Measurements from ENCODE around the gene RELL2. TPM values are rescaled to one million over a fixed set of nuclear protein-coding genes. Genes with fewer than 3 reads are reported as not detected.
"Not testable (repeated sequence)": the region's sequence is repeated elsewhere in the genome, so short reads cannot be mapped to it uniquely, and the experiment has no call there.

Gene RELL2
- total RNA-seq, 2 experiments from 2014 or later = 31.4 to 35.6 TPM

DNA sequence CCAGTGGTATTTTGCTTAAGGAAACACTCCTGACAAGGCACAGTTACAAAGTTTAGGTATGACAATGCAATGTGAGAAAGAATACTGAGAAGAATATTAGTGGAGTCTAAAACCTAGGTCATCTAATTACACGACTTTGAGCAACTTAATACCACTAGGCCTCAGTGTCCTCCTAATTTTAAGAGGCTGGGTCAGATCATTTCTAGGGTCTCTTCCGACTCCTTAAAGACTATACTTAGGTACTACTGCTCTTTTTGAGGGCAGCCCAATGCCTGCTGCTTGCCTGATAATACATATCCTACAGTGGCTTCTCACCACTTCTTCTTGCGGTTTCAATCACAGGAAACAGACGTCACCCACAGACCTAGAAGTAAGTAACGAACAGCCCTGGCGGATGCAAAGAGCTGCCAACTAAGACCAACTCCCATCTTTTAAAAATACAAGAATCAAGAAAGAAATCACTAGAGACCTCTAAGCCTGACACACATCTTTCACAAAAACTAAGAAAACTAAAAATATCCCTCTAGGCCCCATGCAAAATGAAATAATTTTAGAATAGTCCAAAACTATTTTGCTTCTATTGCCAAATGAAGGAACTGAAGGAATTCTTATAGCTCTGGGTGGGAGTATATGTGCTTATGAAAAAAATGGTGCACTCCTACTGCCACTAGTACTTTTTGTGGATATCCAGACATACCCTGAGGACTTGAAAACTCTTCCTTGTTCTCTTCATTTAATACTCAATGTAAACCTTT is 31.1 kb upstream of the RELL2 start:
- DNase-seq (peak; percentile 88), ATAC-seq (peak; percentile 93)
- H3K36me3 Mint-ChIP-seq (ENCODE audit: low read depth) = peaks cover 18% of the 10 kb centered on the region
- H3K9me3 Mint-ChIP-seq = no peaks in the 10 kb centered on the region
- intact Hi-C loops (cut with micrococcal nuclease) = loop anchor here (2.0 kb wide), 1 partner anchor 13 kb away; the partner anchor contains the start of gene DIAPH1
- H3K4me1 Mint-ChIP-seq (ENCODE audit: low read depth) = peaks cover 80% of the 10 kb centered on the region
- H3K4me3 Mint-ChIP-seq = peak overlapping the region; percentile 62
- TF ChIP-seq, protein P1, sequence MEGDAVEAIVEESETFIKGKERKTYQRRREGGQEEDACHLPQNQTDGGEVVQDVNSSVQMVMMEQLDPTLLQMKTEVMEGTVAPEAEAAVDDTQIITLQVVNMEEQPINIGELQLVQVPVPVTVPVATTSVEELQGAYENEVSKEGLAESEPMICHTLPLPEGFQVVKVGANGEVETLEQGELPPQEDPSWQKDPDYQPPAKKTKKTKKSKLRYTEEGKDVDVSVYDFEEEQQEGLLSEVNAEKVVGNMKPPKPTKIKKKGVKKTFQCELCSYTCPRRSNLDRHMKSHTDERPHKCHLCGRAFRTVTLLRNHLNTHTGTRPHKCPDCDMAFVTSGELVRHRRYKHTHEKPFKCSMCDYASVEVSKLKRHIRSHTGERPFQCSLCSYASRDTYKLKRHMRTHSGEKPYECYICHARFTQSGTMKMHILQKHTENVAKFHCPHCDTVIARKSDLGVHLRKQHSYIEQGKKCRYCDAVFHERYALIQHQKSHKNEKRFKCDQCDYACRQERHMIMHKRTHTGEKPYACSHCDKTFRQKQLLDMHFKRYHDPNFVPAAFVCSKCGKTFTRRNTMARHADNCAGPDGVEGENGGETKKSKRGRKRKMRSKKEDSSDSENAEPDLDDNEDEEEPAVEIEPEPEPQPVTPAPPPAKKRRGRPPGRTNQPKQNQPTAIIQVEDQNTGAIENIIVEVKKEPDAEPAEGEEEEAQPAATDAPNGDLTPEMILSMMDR (IDR thresholded peaks at IDR 0.05) = no peak
- H3K27ac Mint-ChIP-seq = peak overlapping the region; percentile 94
- CTCF ChIA-PET = interaction anchor here (1.1 to 9.6 kb wide), 4 partner anchors 12 to 31 kb away, joined by 3 to 132 read pairs (median 26); partner anchors contain the start of genes DIAPH1, HDAC3 and RELL2
- POLR2A ChIA-PET = interaction anchor here (0.7 to 0.9 kb wide), 3 partner anchors 13 to 63 kb away, joined by 3 to 9 read pairs (median 3); partner anchors contain the start of genes DIAPH1 and RELL2
- no peaks in the 10 kb centered on the region for H3K27me3 Mint-ChIP-seq

DNA sequence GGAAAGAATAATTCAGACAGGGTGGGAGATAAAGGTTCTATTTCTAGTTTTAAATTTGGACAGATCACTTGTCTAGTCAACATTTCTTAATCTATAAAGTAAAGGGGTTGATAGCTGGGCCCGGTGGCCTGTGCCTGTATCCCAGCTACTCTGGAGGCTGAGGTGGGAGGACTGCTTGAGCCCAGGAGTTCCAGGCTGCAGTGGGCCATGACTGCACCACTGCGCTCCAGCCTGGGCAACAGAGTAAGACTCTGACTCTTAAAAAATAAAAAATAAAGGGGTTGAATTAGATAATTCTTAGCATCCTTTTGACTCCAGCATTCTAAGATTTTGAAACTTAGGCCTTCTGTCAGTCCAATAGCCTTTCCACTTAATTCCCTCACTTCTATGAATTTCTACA is 28.8 kb upstream of the RELL2 start:
- CTCF ChIA-PET = interaction anchor here (2.1 to 9.6 kb wide), 3 partner anchors 10 to 41 kb away, joined by 6 to 132 read pairs (median 48); partner anchors contain the start of gene DIAPH1
- ATAC-seq = no peak
- Mint-ChIP-seq H3K4me3 (no peak overlapping the region), H3K4me1 (ENCODE audit: low read depth) (peaks cover 82% of the 10 kb centered on the region), H3K36me3 (ENCODE audit: low read depth) (peaks cover 27% of the 10 kb centered on the region), H3K9me3 (no peaks in the 10 kb centered on the region), H3K27ac (peak overlapping the region; percentile 94), H3K27me3 (no peaks in the 10 kb centered on the region)
- POLR2A ChIA-PET = interaction anchor here (0.6 to 3.3 kb wide), 5 partner anchors 8 to 12 kb away, joined by 3 to 9 read pairs (median 4); partner anchors contain the start of gene DIAPH1
- no peak for DNase-seq
- intact Hi-C loops (cut with micrococcal nuclease) = no loop called here
- TF ChIP-seq, protein P1 (IDR thresholded peaks at IDR 0.05) = no peak

DNA sequence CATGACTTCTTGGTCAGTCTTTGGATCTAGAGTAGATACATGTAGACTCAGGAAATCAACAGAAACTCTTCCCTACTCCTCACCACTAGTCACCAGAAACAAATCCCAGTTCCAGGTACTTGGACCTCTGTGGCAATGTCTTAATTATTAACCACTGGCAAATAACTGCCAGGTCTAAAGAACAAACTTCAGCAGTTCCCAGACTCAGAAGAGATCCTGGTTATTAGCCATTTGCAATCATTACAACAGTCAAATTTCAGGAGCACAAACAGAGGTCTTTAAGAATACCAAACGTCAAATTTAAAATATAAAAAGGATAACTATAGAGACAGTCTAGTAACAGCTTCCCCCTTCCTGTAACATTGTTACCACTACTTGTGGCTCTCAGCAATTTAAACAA is 28.2 kb upstream of the RELL2 start:
- DNase-seq (no peak), ATAC-seq (no peak)
- Mint-ChIP-seq H3K9me3 (no peaks in the 10 kb centered on the region), H3K4me3 (no peak overlapping the region), H3K27me3 (no peaks in the 10 kb centered on the region), H3K27ac (peak overlapping the region; percentile 94), H3K36me3 (ENCODE audit: low read depth) (peaks cover 30% of the 10 kb centered on the region), H3K4me1 (ENCODE audit: low read depth) (peaks cover 83% of the 10 kb centered on the region)
- ChIA-PET CTCF (interaction anchor here (0.9 to 9.6 kb wide), 4 partner anchors 9 to 45 kb away, joined by 4 to 132 read pairs (median 27); partner anchors contain the start of gene DIAPH1), POLR2A (interaction anchor here (0.8 to 3.3 kb wide), 5 partner anchors 8 to 28 kb away, joined by 3 to 9 read pairs (median 6); partner anchors contain the start of genes DIAPH1, HDAC3 and RELL2)
- TF ChIP-seq, protein P1 (IDR thresholded peaks at IDR 0.05) = no peak
- intact Hi-C loops (cut with micrococcal nuclease) = no loop called here

DNA sequence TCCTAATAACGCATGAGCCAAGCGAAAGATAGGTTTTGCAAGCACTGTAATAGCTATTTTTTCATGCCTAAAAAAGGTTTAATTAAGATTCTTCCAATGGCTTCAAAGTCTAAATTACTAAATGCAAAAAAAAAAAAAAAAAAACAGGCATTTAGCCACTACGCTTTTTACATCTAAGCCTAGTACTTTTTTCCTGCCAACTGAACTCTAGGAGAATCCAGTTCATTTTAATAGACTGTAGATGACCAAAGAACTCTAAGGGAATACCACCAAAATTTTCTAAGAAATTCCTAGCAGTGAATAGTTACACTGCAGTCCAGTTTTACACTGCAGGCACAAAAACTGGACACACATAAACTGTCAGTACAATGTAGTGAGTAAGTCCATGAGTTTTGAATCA is 27.8 kb upstream of the RELL2 start:
- no peak overlapping the region for H3K4me3 Mint-ChIP-seq
- ChIA-PET POLR2A (interaction anchor here (0.8 to 3.3 kb wide), 4 partner anchors 9 to 28 kb away, joined by 3 to 9 read pairs (median 8); partner anchors contain the start of genes DIAPH1, HDAC3 and RELL2), CTCF (interaction anchor here (0.9 to 9.6 kb wide), 4 partner anchors 9 to 45 kb away, joined by 4 to 132 read pairs (median 26); partner anchors contain the start of genes DIAPH1 and RELL2)
- intact Hi-C loops (cut with micrococcal nuclease) = no loop called here
- TF ChIP-seq, protein P1 (IDR thresholded peaks at IDR 0.05) = no peak
- DNase-seq (no peak), ATAC-seq (no peak)
- peaks cover 83% of the 10 kb centered on the region for H3K4me1 Mint-ChIP-seq (ENCODE audit: low read depth)
- H3K36me3 Mint-ChIP-seq (ENCODE audit: low read depth) = peaks cover 30% of the 10 kb centered on the region
- no peaks in the 10 kb centered on the region for H3K27me3 Mint-ChIP-seq
- H3K27ac Mint-ChIP-seq = peak overlapping the region; percentile 94
- no peaks in the 10 kb centered on the region for H3K9me3 Mint-ChIP-seq

DNA sequence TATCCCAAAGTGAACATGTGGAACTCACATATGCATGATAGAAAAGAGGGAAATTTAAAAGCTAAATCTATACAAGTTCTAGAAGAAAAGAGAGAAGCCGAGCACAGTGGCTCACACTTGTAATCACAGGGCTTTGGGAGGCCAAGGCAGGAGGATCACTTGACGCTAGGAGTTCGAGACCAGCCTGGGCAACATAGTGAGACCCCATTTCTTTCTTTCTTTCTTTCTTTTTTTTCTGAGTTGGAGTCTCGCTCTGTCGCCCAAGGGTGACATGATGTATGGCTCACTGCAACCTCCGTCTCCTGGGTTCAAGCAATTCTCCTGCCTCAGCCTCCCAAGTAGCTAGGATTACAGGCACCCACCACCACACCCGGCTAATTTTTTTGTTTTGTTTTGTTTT is 26.9 kb upstream of the RELL2 start:
- Mint-ChIP-seq H3K27ac (peak overlapping the region; percentile 75), H3K36me3 (ENCODE audit: low read depth) (peaks cover 34% of the 10 kb centered on the region), H3K4me1 (ENCODE audit: low read depth) (peaks cover 84% of the 10 kb centered on the region)
- POLR2A ChIA-PET = interaction anchor here (1.3 to 3.3 kb wide), 3 partner anchors 10 to 27 kb away, joined by 3 to 9 read pairs (median 9); partner anchors contain the start of genes HDAC3 and RELL2
- DNase-seq; ATAC-seq; H3K27me3 Mint-ChIP-seq; intact Hi-C loops (cut with micrococcal nuclease); H3K9me3 Mint-ChIP-seq; H3K4me3 Mint-ChIP-seq: not testable (repeated sequence)
- CTCF ChIA-PET = interaction anchor here (0.9 to 9.6 kb wide), 4 partner anchors 8 to 46 kb away, joined by 3 to 132 read pairs (median 26); partner anchors contain the start of genes DIAPH1 and RELL2
